GM19438 (cell line): ENCODE measurements around the gene FGA.

Experiments used
- ATAC-seq: cut with Tn5 transposase; IDR thresholded peaks from one replicate; pipeline ENCODE4 v1.9.1; 2021; ENCODE audit warnings: low read depth; ENCODE audit not compliant: unreplicated experiment

The FGA gene

GRCh38 chr4:154545689-154546088, 44.9 kb downstream of the FGA start:
- no peak for ATAC-seq

DNA sequence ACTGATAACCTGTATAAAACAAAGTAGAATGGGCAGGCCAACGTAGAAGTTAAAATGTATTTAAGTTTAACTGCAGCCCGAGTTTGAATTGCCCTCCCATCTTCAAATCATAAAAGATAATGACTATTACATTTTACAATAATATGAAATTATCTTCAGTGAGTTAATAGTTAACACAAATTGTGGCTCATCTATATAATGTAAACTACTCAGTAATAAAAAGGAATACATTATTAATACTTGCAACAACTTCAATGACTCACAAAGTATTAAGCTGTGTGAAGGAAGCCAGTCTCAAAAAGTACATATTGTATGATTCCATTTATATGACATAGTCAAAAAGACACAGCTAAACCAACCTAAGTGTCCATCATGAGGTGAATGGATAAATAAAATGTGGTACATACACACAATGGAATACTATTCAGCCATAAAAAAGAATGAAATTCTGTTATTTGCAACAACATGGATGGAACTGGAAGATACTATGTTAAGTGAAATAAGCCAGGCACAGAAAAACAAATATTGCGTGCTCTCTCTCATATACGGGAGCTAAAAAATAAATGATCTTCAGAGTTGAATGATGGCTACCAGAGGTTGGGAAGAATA, 48.2 kb downstream of the FGA start:
- ATAC-seq, result no peak
